Measurements from ENCODE around the gene SIX1. TPM values are rescaled to one million over a fixed set of nuclear protein-coding genes. Genes with fewer than 3 reads are reported as not detected.

The SIX1 gene
- polyA plus RNA-seq, 2 of the 4 experiments (the other 2 are of a cell fraction): 4.4 to 7.2 TPM

DNA sequence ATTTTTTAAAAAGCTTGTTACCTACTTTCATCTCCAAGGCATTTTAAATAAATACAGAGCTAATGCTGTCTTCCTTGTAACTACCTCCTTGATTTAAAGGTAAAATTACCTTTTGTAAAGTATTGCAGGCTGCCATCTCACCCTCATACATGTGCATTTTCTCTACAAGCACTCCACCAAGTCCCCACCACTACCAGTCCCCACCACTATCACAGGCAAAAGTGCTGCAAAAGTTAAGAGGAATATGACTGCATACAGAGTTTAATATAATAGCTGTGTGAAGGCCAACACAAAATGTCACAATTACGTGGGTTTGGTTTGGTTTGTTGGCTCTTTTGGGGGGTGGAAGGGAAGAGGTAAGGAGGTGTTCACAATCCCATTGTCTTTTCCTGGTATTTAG lies 9.6 kb downstream of the SIX1 start:
- no peak for FAIRE-seq
- Histone ChIP-seq H3K4me3 (no peak overlapping the region), H3K4me2 (no peak overlapping the region), H3K4me1 (no peaks in the 10 kb centered on the region; the same call in 2 of the 3 replicates), H3K9me3 (no peaks in the 10 kb centered on the region), H3K27ac (no peak overlapping the region)
- no peak for ATAC-seq
- TF ChIP-seq, protein P1, sequence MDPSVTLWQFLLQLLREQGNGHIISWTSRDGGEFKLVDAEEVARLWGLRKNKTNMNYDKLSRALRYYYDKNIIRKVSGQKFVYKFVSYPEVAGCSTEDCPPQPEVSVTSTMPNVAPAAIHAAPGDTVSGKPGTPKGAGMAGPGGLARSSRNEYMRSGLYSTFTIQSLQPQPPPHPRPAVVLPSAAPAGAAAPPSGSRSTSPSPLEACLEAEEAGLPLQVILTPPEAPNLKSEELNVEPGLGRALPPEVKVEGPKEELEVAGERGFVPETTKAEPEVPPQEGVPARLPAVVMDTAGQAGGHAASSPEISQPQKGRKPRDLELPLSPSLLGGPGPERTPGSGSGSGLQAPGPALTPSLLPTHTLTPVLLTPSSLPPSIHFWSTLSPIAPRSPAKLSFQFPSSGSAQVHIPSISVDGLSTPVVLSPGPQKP (IDR thresholded peaks at IDR 0.05; ENCODE audit: low read depth, low read length): no peak
- no peak for TF ChIP-seq JUNB (IDR thresholded peaks at IDR 0.05)
- no peak for TF ChIP-seq CHD2 (IDR thresholded peaks at IDR 0.05; ENCODE audit: low read length, partially characterized antibody)
- TF ChIP-seq, protein P2, sequence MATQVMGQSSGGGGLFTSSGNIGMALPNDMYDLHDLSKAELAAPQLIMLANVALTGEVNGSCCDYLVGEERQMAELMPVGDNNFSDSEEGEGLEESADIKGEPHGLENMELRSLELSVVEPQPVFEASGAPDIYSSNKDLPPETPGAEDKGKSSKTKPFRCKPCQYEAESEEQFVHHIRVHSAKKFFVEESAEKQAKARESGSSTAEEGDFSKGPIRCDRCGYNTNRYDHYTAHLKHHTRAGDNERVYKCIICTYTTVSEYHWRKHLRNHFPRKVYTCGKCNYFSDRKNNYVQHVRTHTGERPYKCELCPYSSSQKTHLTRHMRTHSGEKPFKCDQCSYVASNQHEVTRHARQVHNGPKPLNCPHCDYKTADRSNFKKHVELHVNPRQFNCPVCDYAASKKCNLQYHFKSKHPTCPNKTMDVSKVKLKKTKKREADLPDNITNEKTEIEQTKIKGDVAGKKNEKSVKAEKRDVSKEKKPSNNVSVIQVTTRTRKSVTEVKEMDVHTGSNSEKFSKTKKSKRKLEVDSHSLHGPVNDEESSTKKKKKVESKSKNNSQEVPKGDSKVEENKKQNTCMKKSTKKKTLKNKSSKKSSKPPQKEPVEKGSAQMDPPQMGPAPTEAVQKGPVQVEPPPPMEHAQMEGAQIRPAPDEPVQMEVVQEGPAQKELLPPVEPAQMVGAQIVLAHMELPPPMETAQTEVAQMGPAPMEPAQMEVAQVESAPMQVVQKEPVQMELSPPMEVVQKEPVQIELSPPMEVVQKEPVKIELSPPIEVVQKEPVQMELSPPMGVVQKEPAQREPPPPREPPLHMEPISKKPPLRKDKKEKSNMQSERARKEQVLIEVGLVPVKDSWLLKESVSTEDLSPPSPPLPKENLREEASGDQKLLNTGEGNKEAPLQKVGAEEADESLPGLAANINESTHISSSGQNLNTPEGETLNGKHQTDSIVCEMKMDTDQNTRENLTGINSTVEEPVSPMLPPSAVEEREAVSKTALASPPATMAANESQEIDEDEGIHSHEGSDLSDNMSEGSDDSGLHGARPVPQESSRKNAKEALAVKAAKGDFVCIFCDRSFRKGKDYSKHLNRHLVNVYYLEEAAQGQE (IDR thresholded peaks at IDR 0.05): no peak
- no peak for TF ChIP-seq RNF2 (IDR thresholded peaks at IDR 0.05; ENCODE audit: borderline replicate concordance, low read depth)
- TF ChIP-seq, protein P3, sequence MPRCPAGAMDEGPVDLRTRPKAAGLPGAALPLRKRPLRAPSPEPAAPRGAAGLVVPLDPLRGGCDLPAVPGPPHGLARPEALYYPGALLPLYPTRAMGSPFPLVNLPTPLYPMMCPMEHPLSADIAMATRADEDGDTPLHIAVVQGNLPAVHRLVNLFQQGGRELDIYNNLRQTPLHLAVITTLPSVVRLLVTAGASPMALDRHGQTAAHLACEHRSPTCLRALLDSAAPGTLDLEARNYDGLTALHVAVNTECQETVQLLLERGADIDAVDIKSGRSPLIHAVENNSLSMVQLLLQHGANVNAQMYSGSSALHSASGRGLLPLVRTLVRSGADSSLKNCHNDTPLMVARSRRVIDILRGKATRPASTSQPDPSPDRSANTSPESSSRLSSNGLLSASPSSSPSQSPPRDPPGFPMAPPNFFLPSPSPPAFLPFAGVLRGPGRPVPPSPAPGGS (IDR thresholded peaks at IDR 0.05): no peak
- TF ChIP-seq FOXS1 (CRISPR knock-in tag; IDR thresholded peaks at IDR 0.05): no peak
- no peak for TF ChIP-seq HOXB5 (CRISPR knock-in tag; IDR thresholded peaks at IDR 0.05)
- TF ChIP-seq NPAS2 (CRISPR knock-in tag; IDR thresholded peaks at IDR 0.05; ENCODE audit: borderline replicate concordance): no peak
- POLR2A ChIA-PET: no interaction called here
- CTCF ChIA-PET: interaction anchor here (1.5 kb wide), 1 partner anchor 15 kb away, joined by 4 read pairs; no protein-coding TSS in a partner anchor
- WGBS (ENCODE audit: missing lambda C conversion rate): 0% methylated on average over 1 of the region's 1 CpG
- DNase-seq (ENCODE audit: low read depth in 1 of 2, low spot score in 1 of 2): no peak

DNA sequence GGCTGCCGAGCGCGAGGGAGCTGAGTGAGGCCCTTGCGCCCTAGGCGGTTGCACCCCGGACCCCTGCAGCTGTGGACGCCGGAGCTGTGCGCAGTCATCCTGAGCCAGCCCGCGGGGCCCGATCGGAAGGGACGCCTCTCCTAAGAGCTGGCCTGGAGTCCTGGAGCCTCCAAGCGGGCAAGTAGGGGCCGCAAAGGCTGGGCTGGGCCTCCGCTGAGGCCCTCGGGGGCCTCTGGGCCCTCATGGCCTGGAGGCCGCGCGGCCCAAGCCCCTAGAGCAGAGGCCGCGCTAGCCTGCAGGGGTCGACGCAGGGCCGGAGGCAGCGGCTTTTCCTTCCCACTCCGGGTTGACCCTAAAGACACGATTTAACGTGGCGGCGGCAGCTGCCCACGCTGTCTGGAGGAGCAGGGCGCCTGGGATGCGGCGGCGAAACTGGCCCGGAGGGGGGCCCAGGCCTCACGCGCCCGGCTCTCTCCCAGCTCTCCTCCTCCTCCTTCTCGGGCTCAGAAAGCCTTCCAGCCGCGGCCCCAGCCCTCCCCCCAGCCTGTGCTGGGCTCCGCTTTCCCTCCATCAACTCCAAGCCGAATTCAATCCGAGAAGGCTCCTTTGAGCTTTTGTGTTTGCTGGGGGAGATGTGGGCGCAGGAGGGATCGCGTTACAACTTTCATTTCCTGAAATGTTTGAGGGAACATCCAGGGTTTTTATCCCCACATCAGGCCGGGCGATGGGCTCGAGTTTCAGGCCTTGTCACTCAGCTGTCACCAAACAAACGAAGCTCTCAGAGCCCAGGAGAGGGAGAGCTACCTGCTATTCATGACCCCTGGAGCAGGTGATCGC lies 11.6 kb downstream of the SIX1 start:
- no peak for TF ChIP-seq BHLHE40 (IDR thresholded peaks at IDR 0.05; ENCODE audit: low read depth, low read length)
- no peak for TF ChIP-seq CEBPB (IDR thresholded peaks at IDR 0.05)
- no peak for TF ChIP-seq POLR2A (IDR thresholded peaks at IDR 0.05; ENCODE audit: low read length)
- TF ChIP-seq FOSB (CRISPR knock-in tag; IDR thresholded peaks at IDR 0.05): no peak
- no peak for TF ChIP-seq POLR2AphosphoS2 (conservative IDR thresholded peaks at IDR 0.05; ENCODE audit: low read length)
- no peak for TF ChIP-seq ZNF302 (CRISPR knock-in tag; IDR thresholded peaks at IDR 0.05)
- TF ChIP-seq EP300 (IDR thresholded peaks at IDR 0.05): no peak
- TF ChIP-seq, protein P4, sequence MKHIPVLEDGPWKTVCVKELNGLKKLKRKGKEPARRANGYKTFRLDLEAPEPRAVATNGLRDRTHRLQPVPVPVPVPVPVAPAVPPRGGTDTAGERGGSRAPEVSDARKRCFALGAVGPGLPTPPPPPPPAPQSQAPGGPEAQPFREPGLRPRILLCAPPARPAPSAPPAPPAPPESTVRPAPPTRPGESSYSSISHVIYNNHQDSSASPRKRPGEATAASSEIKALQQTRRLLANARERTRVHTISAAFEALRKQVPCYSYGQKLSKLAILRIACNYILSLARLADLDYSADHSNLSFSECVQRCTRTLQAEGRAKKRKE (CRISPR knock-in tag; IDR thresholded peaks at IDR 0.05; ENCODE audit: low read depth): no peak
- TF ChIP-seq, protein P3 (IDR thresholded peaks at IDR 0.05): no peak
- TF ChIP-seq ZSCAN20 (CRISPR knock-in tag; IDR thresholded peaks at IDR 0.05): no peak
- no peak for TF ChIP-seq RFX5 (IDR thresholded peaks at IDR 0.05)
- no peak for TF ChIP-seq SMC3 (IDR thresholded peaks at IDR 0.05)
- TF ChIP-seq RARB (CRISPR knock-in tag; IDR thresholded peaks at IDR 0.05): no peak
- TF ChIP-seq ZC3H11A (IDR thresholded peaks at IDR 0.05): no peak
- no peak for TF ChIP-seq NPAS2 (CRISPR knock-in tag; IDR thresholded peaks at IDR 0.05; ENCODE audit: borderline replicate concordance)
- no peak for TF ChIP-seq SREBF2 (IDR thresholded peaks at IDR 0.05)
- TF ChIP-seq NR3C1 (IDR thresholded peaks at IDR 0.05): no peak
- no peaks in the 10 kb centered on the region; the same call in 2 of the 3 replicates for H3K4me1 ChIP-seq
- H3K27ac ChIP-seq: no peak overlapping the region
- no peaks in the 10 kb centered on the region for H3K9me3 ChIP-seq
- FAIRE-seq: no peak
- no peak overlapping the region for H3K4me2 ChIP-seq
- H3K4me3 ChIP-seq: no peak overlapping the region
- POLR2A ChIA-PET: no interaction called here
- CTCF ChIA-PET: interaction anchor here (0.6 to 1.9 kb wide), 4 partner anchors 8 to 388 kb away, joined by 3 to 8 read pairs (median 3); partner anchors contain the start of gene SIX1
- no peak for ATAC-seq
- 93% methylated on average over 45 of the region's 55 CpGs for WGBS (ENCODE audit: missing lambda C conversion rate)
- DNase-seq (ENCODE audit: low read depth in 1 of 2, low spot score in 1 of 2): no peak

All from A549 (cell line).